A549 (cell line): Measurements from ENCODE around the gene RIPK4. TPM values are rescaled to one million over a fixed set of nuclear protein-coding genes. Genes with fewer than 3 reads are reported as not detected.

Experiments
- ATAC-seq, 2 experiments: fragments of 200-7000 bp in 1 of 2; fragments of >200 bp in 1 of 2; cut with Nextera tagmentation in 1 of 2; cut with Tn5 transposase in 1 of 2; 3 replicates each; pipeline versions ENCODE4 v1.8.0 to v1.9.1; 2018 to 2020; ENCODE audit warnings: mild to moderate bottlenecking in 1 of 2, moderate library complexity in 1 of 2
- CTCF ChIA-PET: fragments of 300-600 bp; sonication (Branson Sonifier 250); formaldehyde crosslinking; extraction: SDS; loops from one replicate; lab custom pipeline; 2021; ENCODE audit warnings: antibody characterized with exemption, inconsistent platforms; lab: Yijun Ruan, JAX
- POLR2A ChIA-PET: fragments of 350-600 bp; formaldehyde crosslinking; extraction: SDS; loops from one replicate; lab custom pipeline; 2021; ENCODE audit warnings: antibody characterized with exemption, inconsistent platforms; lab: Yijun Ruan, JAX
- DNase-seq, 2 experiments: peaks; one replicate each; pipeline versions ENCODE4 v3.0.0 to v3.0.0-alpha.2; 2011 to 2016; ENCODE audit warnings: low read depth in 1 of 2, low spot score in 1 of 2
- FAIRE-seq: peaks from 2 replicates; lab custom pipeline; 2011; peaks lifted over from hg19 to GRCh38; lab: Jason Lieb, UNC
- H3K27ac ChIP-seq, 2 experiments: fragments of >200 bp; sonication (Bioruptor Twin); formaldehyde crosslinking; 3 replicates each; pipeline ENCODE4 v1.5.1; 2016 to 2017
- H3K4me1 ChIP-seq: fragments of >200 bp; sonication (Bioruptor Twin); formaldehyde crosslinking; 3 replicates; pipeline ENCODE4 v1.6.1; 2016
- H3K4me2 ChIP-seq: fragments of >200 bp; sonication (Bioruptor Twin); formaldehyde crosslinking; 3 replicates; pipeline ENCODE4 v1.6.1; 2016
- H3K4me3 ChIP-seq: fragments of >200 bp; sonication (Bioruptor Twin); formaldehyde crosslinking; 3 replicates; pipeline ENCODE4 v1.5.1; 2016
- H3K9me3 ChIP-seq: fragments of >200 bp; sonication (Bioruptor Twin); formaldehyde crosslinking; 3 replicates; pipeline ENCODE4 v1.6.1; 2016
- ATOH8 ChIP-seq: fragments of 250-450 bp; sonication (Bioruptor Pico); IDR thresholded peaks from 2 replicates; pipeline ENCODE4 v1.5.0; 2020; ENCODE audit warnings: low read depth, mild to moderate bottlenecking, moderate library complexity
- BCL3 ChIP-seq: fragments of >200 bp; sonication (Bioruptor Twin); formaldehyde crosslinking; IDR thresholded peaks from 3 replicates; pipeline ENCODE4 v1.6.1; 2016
- CEBPB ChIP-seq, 2 experiments: fragments of >200 bp in 1 of 2; sonication (Bioruptor Twin) in 1 of 2; formaldehyde crosslinking in 1 of 2; IDR thresholded peaks; 2 replicates each; pipeline ENCODE4 v1.6.1; 2012 to 2016
- EHF ChIP-seq: fragments of 250-450 bp; sonication (Bioruptor Pico); IDR thresholded peaks from 2 replicates; pipeline ENCODE4 v1.5.0; 2020; ENCODE audit warnings: mild to moderate bottlenecking
- EHMT2 ChIP-seq: fragments of 200-600 bp; sonication (generic); IDR thresholded peaks from 2 replicates; pipeline ENCODE4 v1.6.1; 2016; ENCODE audit warnings: antibody characterized with exemption, low read depth, mild to moderate bottlenecking, moderate library complexity
- EP300 ChIP-seq, 2 experiments: fragments of >200 bp; sonication (Bioruptor Twin); formaldehyde crosslinking; IDR thresholded peaks; 2 replicates in 1 of 2; 3 replicates in 1 of 2; pipeline ENCODE4 v1.6.1; 2016 to 2017
- FOSB ChIP-seq: fragments of 250-450 bp; sonication (Bioruptor Pico); IDR thresholded peaks from 2 replicates; pipeline ENCODE4 v1.5.0; 2020; ENCODE audit warnings: mild to moderate bottlenecking, moderate library complexity
- FOXS1 ChIP-seq: fragments of 250-450 bp; sonication (Bioruptor Pico); IDR thresholded peaks from 2 replicates; pipeline ENCODE4 v1.5.0; 2020; ENCODE audit warnings: mild to moderate bottlenecking, moderate library complexity
- GATA3 ChIP-seq: IDR thresholded peaks from 2 replicates; pipeline ENCODE4 v1.6.1; 2012; ENCODE audit warnings: borderline replicate concordance
- HEYL ChIP-seq: fragments of 250-450 bp; sonication (Bioruptor Pico); IDR thresholded peaks from 2 replicates; pipeline ENCODE4 v1.8.0; 2021; ENCODE audit warnings: mild to moderate bottlenecking, moderate library complexity
- HMGXB4 ChIP-seq: fragments of 250-450 bp; sonication (Bioruptor Pico); IDR thresholded peaks from 2 replicates; pipeline ENCODE4 v1.5.0; 2021; ENCODE audit warnings: mild to moderate bottlenecking, moderate library complexity, borderline replicate concordance
- HOXA7 ChIP-seq: fragments of 250-450 bp; sonication (Bioruptor Pico); IDR thresholded peaks from 2 replicates; pipeline ENCODE4 v1.5.0; 2020; ENCODE audit warnings: mild to moderate bottlenecking, moderate library complexity
- JUN ChIP-seq, 2 experiments: fragments of >200 bp; sonication (Bioruptor Twin); formaldehyde crosslinking; IDR thresholded peaks; 2 replicates in 1 of 2; 3 replicates in 1 of 2; pipeline ENCODE4 v1.6.1; 2016 to 2017
- JUNB ChIP-seq: fragments of >200 bp; sonication (Bioruptor Twin); formaldehyde crosslinking; IDR thresholded peaks from 2 replicates; pipeline ENCODE4 v1.6.1; 2016
- KDM5A ChIP-seq: fragments of 200-600 bp; sonication (generic); IDR thresholded peaks from 2 replicates; pipeline ENCODE4 v1.6.1; 2016; ENCODE audit warnings: antibody characterized with exemption, mild to moderate bottlenecking
- MAFK ChIP-seq: fragments of 450-650 bp; IDR thresholded peaks from 2 replicates; pipeline ENCODE4 v1.6.1; 2014; ENCODE audit not compliant: partially characterized antibody
- MAX ChIP-seq: IDR thresholded peaks from 2 replicates; pipeline ENCODE4 v1.6.1; 2012
- MAZ ChIP-seq: fragments of 150-350 bp; IDR thresholded peaks from 2 replicates; pipeline ENCODE4 v1.6.1; 2014; ENCODE audit warnings: antibody characterized with exemption, low read depth, low read length, borderline replicate concordance
- NFE2L2 ChIP-seq: fragments of 150-350 bp; conservative IDR thresholded peaks from 2 replicates; pipeline ENCODE4 v1.6.1; 2014; ENCODE audit warnings: low read length
- PHF8 ChIP-seq: fragments of 200-600 bp; sonication (generic); IDR thresholded peaks from 2 replicates; pipeline ENCODE4 v1.6.1; 2016; ENCODE audit warnings: low read depth, mild to moderate bottlenecking, antibody characterized with exemption, moderate library complexity, borderline replicate concordance
- POLR2A ChIP-seq: IDR thresholded peaks from 2 replicates; pipeline ENCODE4 v1.6.1; 2012; ENCODE audit warnings: mild to moderate bottlenecking, low read length
- POLR2AphosphoS2 ChIP-seq: conservative IDR thresholded peaks from 2 replicates; pipeline ENCODE4 v1.6.1; 2012; ENCODE audit warnings: low read length, improper control_type of control experiment, inconsistent platforms
- RAD21 ChIP-seq, 2 experiments: fragments of >200 bp in 1 of 2; sonication (Bioruptor Twin) in 1 of 2; formaldehyde crosslinking in 1 of 2; IDR thresholded peaks in 1 of 2; conservative IDR thresholded peaks in 1 of 2; 2 replicates in 1 of 2; 3 replicates in 1 of 2; pipeline ENCODE4 v1.6.1; 2012 to 2018; ENCODE audit warnings: inconsistent platforms in 1 of 2
- RNF2 ChIP-seq: fragments of 200-600 bp; sonication (generic); IDR thresholded peaks from 2 replicates; pipeline ENCODE4 v1.6.1; 2016; ENCODE audit warnings: low read depth, mild to moderate bottlenecking, antibody characterized with exemption, moderate library complexity, borderline replicate concordance
- SMC3 ChIP-seq: fragments of >200 bp; sonication (Bioruptor Twin); formaldehyde crosslinking; IDR thresholded peaks from 3 replicates; pipeline ENCODE4 v1.6.1; 2018; ENCODE audit warnings: inconsistent platforms
- SREBF2 ChIP-seq: fragments of 450-650 bp; IDR thresholded peaks from 2 replicates; pipeline ENCODE4 v1.6.1; 2014; ENCODE audit warnings: mild to moderate bottlenecking, moderate library complexity
- TFCP2L1 ChIP-seq: fragments of 250-450 bp; sonication (Bioruptor Pico); IDR thresholded peaks from 2 replicates; pipeline ENCODE4 v1.5.0; 2021; ENCODE audit warnings: mild to moderate bottlenecking
- ZC3H11A ChIP-seq: fragments of 450-650 bp; IDR thresholded peaks from 2 replicates; pipeline ENCODE4 v1.6.1; 2014; ENCODE audit warnings: antibody characterized with exemption, mild to moderate bottlenecking
- WGBS: methylation state at CpG from one replicate; pipeline ENCODE4 v1.1.6; 2017; ENCODE audit errors: missing lambda C conversion rate; 5-methylcytosine and 5-hydroxymethylcytosine counted together
- polyA plus RNA-seq, 4 experiments: library from polyadenylated mRNA; depleted of rRNA in 3 of 4; stranded (reverse); fragments of >200 nt; fragmentation: RNase III in 1 of 4; extraction: RNeasy Plus Mini Kit Qiagen cat#74134 plus additional on column Dnase treatment in 1 of 4; gene quantifications; 2 replicates in 3 of 4; 3 replicates in 1 of 4; pipeline ENCODE4 v1.2.3, GENCODE V29; 2011 to 2017
- TF ChIP-seq, protein P1 (sequence below): fragments of >200 bp; sonication (Bioruptor Twin); formaldehyde crosslinking; IDR thresholded peaks from 2 replicates; pipeline ENCODE4 v1.6.1; 2016
- TF ChIP-seq, protein P2 (sequence below): fragments of 200-600 bp; sonication (generic); IDR thresholded peaks from 2 replicates; pipeline ENCODE4 v1.6.1; 2016; ENCODE audit warnings: antibody characterized with exemption, mild to moderate bottlenecking, moderate library complexity

The RIPK4 gene
- polyA plus RNA-seq, 2 of the 4 experiments (the other 2 are of a cell fraction): 3.0 to 5.7 TPM

DNA sequence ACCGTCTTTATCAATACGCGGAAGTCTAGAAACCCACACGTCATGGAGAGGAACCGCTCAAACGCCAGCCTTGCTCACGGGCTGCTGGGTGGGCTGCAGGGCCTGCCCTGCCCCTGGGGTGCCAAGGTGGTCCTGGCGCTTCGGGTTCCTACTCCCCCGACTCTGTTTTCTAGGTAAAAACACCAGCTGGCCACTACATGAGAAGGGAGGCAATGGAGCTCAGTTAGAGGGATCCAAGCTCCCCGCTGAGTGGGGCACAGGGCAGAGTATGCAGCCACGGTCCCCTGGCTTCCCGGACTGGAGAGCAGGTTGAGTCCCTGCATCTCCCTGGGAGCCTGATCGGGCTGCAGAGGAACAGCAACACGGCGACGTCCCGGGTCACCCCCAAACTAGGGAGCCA is 41.2 kb upstream of the RIPK4 start:
- ATAC-seq (no peak), FAIRE-seq (no peak), DNase-seq (no peak)
- no peak overlapping the region for H3K4me3 ChIP-seq
- ChIA-PET CTCF (interaction anchor here (1.0 to 1.6 kb wide), 2 partner anchors 9 to 195 kb away, joined by 6 read pairs; no protein-coding TSS in a partner anchor), POLR2A (no interaction called here)
- H3K4me1 ChIP-seq: no peaks in the 10 kb centered on the region
- no peak overlapping the region for H3K27ac ChIP-seq
- no peak for TF ChIP-seq PHF8
- TF ChIP-seq MAZ: no peak
- no peak for TF ChIP-seq NFE2L2
- TF ChIP-seq EP300 (IDR thresholded peaks at IDR 0.05): no peak
- TF ChIP-seq POLR2AphosphoS2: no peak
- no peak for TF ChIP-seq RNF2
- no peak for TF ChIP-seq SMC3
- no peak for TF ChIP-seq MAFK
- no peak for TF ChIP-seq FOXS1 (CRISPR knock-in tag)
- TF ChIP-seq ATOH8 (CRISPR knock-in tag): no peak
- no peak for TF ChIP-seq RAD21 (conservative IDR thresholded peaks at IDR 0.05 in 1 of 2, IDR thresholded peaks at IDR 0.05 in 1 of 2)
- TF ChIP-seq JUN (IDR thresholded peaks at IDR 0.05): no peak
- no peak for TF ChIP-seq BCL3
- no peak for TF ChIP-seq SREBF2
- TF ChIP-seq CEBPB (IDR thresholded peaks at IDR 0.05): no peak
- no peak for TF ChIP-seq EHMT2
- TF ChIP-seq GATA3: no peak
- TF ChIP-seq JUNB: no peak
- TF ChIP-seq FOSB (CRISPR knock-in tag): no peak
- TF ChIP-seq, protein P1, sequence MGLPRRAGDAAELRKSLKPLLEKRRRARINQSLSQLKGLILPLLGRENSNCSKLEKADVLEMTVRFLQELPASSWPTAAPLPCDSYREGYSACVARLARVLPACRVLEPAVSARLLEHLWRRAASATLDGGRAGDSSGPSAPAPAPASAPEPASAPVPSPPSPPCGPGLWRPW: no peak
- no peak overlapping the region for H3K4me2 ChIP-seq
- WGBS: 100% methylated on average over 11 of the region's 18 CpGs
- H3K9me3 ChIP-seq: no peaks in the 10 kb centered on the region

DNA sequence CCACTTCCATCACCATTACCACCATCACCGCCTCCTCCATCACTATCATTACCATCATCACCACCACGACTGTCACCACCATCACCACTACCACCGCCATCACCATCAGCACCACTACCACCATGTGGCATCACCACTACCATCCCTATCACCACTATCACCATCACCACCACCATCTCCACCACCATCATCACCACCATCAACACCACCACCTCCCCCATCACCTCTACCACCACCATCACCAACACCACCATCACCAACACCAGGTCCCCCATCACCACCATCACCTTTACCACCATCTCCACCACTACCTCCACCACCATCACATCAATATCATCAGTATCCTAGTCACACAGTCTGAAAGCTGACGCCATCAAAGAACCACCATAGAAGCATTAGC is 39.9 kb upstream of the RIPK4 start:
- 99% methylated on average over 4 of the region's 4 CpGs for WGBS
- ChIA-PET CTCF (interaction anchor here (1.6 kb wide), 1 partner anchor 194 kb away, joined by 6 read pairs; no protein-coding TSS in a partner anchor), POLR2A (no interaction called here)
- Histone ChIP-seq H3K27ac (no peak overlapping the region), H3K9me3 (no peaks in the 10 kb centered on the region), H3K4me2 (no peak overlapping the region)
- no peak for ATAC-seq
- DNase-seq: no peak
- TF ChIP-seq HMGXB4 (CRISPR knock-in tag) (no peak), EHF (no peak), GATA3 (no peak), HOXA7 (CRISPR knock-in tag) (no peak), FOSB (CRISPR knock-in tag) (no peak), MAX (no peak), HEYL (CRISPR knock-in tag) (no peak), ZC3H11A (no peak), KDM5A (no peak), POLR2A (no peak), EP300 (IDR thresholded peaks at IDR 0.05) (no peak), RAD21 (conservative IDR thresholded peaks at IDR 0.05 in 1 of 2, IDR thresholded peaks at IDR 0.05 in 1 of 2) (no peak), JUNB (no peak), TFCP2L1 (CRISPR knock-in tag) (no peak), PHF8 (no peak)
- TF ChIP-seq, protein P2, sequence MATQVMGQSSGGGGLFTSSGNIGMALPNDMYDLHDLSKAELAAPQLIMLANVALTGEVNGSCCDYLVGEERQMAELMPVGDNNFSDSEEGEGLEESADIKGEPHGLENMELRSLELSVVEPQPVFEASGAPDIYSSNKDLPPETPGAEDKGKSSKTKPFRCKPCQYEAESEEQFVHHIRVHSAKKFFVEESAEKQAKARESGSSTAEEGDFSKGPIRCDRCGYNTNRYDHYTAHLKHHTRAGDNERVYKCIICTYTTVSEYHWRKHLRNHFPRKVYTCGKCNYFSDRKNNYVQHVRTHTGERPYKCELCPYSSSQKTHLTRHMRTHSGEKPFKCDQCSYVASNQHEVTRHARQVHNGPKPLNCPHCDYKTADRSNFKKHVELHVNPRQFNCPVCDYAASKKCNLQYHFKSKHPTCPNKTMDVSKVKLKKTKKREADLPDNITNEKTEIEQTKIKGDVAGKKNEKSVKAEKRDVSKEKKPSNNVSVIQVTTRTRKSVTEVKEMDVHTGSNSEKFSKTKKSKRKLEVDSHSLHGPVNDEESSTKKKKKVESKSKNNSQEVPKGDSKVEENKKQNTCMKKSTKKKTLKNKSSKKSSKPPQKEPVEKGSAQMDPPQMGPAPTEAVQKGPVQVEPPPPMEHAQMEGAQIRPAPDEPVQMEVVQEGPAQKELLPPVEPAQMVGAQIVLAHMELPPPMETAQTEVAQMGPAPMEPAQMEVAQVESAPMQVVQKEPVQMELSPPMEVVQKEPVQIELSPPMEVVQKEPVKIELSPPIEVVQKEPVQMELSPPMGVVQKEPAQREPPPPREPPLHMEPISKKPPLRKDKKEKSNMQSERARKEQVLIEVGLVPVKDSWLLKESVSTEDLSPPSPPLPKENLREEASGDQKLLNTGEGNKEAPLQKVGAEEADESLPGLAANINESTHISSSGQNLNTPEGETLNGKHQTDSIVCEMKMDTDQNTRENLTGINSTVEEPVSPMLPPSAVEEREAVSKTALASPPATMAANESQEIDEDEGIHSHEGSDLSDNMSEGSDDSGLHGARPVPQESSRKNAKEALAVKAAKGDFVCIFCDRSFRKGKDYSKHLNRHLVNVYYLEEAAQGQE: no peak
- TF ChIP-seq, all 56 proteins: peak for 0
- no peaks in the 10 kb centered on the region for H3K4me1 ChIP-seq
- no peak overlapping the region for H3K4me3 ChIP-seq
- no peak for FAIRE-seq
